Motor neuron (in vitro differentiated cells): ENCODE measurements around the gene CHID1. TPM values are rescaled to one million over a fixed set of nuclear protein-coding genes. Genes with fewer than 3 reads are reported as not detected.

ENCODE experiments used
- ATAC-seq, 8 experiments: fragments of 200-7000 bp; cut with Tn5 transposase; replicated peaks in 6 of 8; 2 replicates each; pipeline ENCODE4 v1.8.0; 2021; ENCODE audit warnings: mild to moderate bottlenecking in 8 of 8, moderate library complexity in 8 of 8
- H3K27ac ChIP-seq, 2 donors: fragments of 250-450 bp; sonication (Bioruptor Pico); 2 replicates each; pipeline ENCODE4 v1.9.0; 2021; ENCODE audit warnings: antibody characterized with exemption in 2 of 2, mild to moderate bottlenecking in 2 of 2, moderate library complexity in 1 of 2
- H3K4me1 ChIP-seq, 2 donors: fragments of 250-450 bp; sonication (Bioruptor Pico); replicated peaks in 1 of 2; 2 replicates each; pipeline ENCODE4 v1.6.1; 2021; ENCODE audit warnings: antibody characterized with exemption in 2 of 2, mild to moderate bottlenecking in 2 of 2, moderate library complexity in 1 of 2
- H3K4me3 ChIP-seq, 5 donors: fragments of 250-450 bp; sonication (Bioruptor Pico); 2 replicates each; pipeline ENCODE4 v1.9.0; 2021; ENCODE audit warnings: antibody characterized with exemption in 5 of 5, mild to moderate bottlenecking in 5 of 5, moderate library complexity in 4 of 5
- WGBS, 10 experiments: fragments of 450-650 bp; shearing (Covaris generic); methylation state at CpG; one replicate each; pipeline ENCODE4 v1.0.0; 2022; 5-methylcytosine and 5-hydroxymethylcytosine counted together
- in situ Hi-C, 9 experiments: fragments of 400-800 bp; cut with MboI; loops; one replicate each; pipeline ENCODE4 v1.15.0; 2021; ENCODE audit warnings: low sequenced_read_pairs in 9 of 9, low pct_unique_long_range_greater_than_20kb in 2 of 9; ENCODE audit not compliant: unreplicated experiment in 9 of 9
- total RNA-seq, 8 experiments: library from RNA; unstranded; fragments of 300-600 nt; gene quantifications; 2 replicates each; pipeline versions ENCODE4 v1.2.3 to v1.2.4, GENCODE V29; 2022

Gene CHID1
- total RNA-seq, 8 experiments from 2014 or later, result 48.5 to 96.3 (median 66.8) TPM

DNA sequence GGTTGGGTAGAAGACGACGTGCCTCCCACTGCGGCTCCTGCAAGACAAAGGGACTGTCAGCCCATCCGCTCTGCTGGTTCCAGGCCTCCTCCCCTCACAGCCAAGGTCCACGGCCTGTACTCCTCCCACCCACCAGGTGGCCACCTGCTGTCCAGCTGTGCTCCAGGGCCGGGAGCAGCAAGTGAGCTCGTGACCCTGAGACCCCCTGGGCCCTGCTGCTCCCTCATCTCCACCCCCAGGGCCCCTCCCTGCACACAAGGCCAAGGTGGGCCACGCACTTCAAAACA, 40.5 kb downstream of the CHID1 start:
- Histone ChIP-seq H3K27ac (peak overlapping the region; percentile 52 to 72), H3K4me3 (no peak overlapping the region), H3K4me1 (peaks cover 10% of the 10 kb centered on the region in 2 donors)
- ATAC-seq, result peak; percentile 3 to 70 (median 48)
- in situ Hi-C loops, result no loop called here
- WGBS, 10 experiments, result 60% methylated on average over 2 of the region's 8 CpGs; no CpG with 5 or more reads in 9 of the 10 experiments

DNA sequence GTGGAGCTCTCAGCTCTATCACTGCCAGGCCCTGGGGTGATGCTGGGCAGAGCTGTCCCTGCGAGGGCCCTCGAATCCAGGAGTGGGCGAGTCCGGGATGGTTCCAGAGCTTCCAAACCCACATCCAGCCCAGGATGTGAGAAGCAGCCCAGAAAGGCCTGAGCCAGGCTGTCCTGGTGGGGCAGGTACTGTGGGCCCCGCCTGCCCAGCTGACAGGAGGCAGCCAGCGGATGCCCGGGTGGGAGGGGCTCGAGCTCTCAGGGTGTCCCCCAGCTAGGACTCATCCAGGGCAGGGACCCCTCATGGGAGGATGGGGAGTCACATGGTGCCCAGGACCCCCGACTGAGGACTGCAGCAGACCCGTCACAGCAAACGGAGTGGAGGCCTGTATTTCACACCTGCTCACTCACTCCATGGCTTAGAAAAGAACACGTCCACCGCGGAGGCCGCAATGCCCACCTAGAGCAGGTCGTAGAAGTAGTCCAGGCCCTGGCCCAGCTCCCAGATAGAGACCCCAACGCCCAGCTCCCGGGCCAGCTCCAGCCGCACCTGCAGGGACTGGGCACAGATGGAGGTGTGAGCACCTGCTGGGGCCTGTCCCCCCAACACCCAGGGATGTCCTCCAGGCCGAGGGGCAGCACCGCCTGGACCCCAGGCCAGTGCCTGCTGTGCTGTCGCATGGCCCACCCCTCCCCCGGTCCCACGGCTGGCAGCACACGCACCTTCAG, 41.0 kb downstream of the CHID1 start:
- in situ Hi-C loops, result no loop called here
- H3K27ac ChIP-seq, result peak overlapping the region; percentile 52 to 72
- peaks cover 10% of the 10 kb centered on the region in 2 donors for H3K4me1 ChIP-seq
- WGBS, 10 experiments, result 60 to 100% (median 95%) methylated on average over 1 to 2 of the region's 25 CpGs; no CpG with 5 or more reads in 6 of the 10 experiments
- peak in 6 of 8 experiments; percentile 2 to 11 (median 8) for ATAC-seq
- H3K4me3 ChIP-seq, result no peak overlapping the region

- H3K4me1 ChIP-seq, result peaks cover 10 to 11% of the 10 kb centered on the region in 2 donors
- no peak overlapping the region for H3K4me3 ChIP-seq
- H3K27ac ChIP-seq, result no peak overlapping the region
- 100% methylated on average over 1 of the region's 12 CpGs; no CpG with 5 or more reads in 9 of the 10 experiments for WGBS, 10 experiments
- in situ Hi-C loops, result no loop called here
- ATAC-seq, result peak in 1 of 8 experiments; percentile 4
Measured at GRCh38 chr11:868802-869201, 41.8 kb downstream of the CHID1 start.

DNA sequence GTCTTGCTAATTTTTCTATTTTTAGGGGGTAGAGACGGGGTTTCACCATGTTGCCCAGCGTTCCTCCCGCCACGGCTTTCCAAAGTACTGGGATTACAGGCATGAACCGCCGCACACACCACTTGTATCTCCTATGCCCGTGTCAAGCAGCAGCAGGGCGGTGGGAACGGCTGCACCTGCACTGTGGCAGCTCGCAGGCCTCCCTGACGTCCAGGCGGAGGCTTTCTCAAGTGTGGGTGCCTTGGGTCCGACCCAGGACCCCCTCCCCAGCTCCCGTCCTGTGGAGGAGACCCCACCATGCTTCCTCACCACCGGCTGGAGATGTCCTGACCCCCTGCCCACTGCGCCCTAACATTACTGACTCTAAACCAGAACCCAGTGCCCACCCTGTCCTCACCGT, 42.2 kb downstream of the CHID1 start:
- no peak overlapping the region for H3K4me3 ChIP-seq
- WGBS, 10 experiments, result 50 to 100% methylated on average over 1 of the region's 17 CpGs; no CpG with 5 or more reads in 8 of the 10 experiments
- ATAC-seq, result no peak
- in situ Hi-C loops, result no loop called here
- H3K27ac ChIP-seq, result no peak overlapping the region
- H3K4me1 ChIP-seq, result peaks cover 13 to 15% of the 10 kb centered on the region in 2 donors

DNA sequence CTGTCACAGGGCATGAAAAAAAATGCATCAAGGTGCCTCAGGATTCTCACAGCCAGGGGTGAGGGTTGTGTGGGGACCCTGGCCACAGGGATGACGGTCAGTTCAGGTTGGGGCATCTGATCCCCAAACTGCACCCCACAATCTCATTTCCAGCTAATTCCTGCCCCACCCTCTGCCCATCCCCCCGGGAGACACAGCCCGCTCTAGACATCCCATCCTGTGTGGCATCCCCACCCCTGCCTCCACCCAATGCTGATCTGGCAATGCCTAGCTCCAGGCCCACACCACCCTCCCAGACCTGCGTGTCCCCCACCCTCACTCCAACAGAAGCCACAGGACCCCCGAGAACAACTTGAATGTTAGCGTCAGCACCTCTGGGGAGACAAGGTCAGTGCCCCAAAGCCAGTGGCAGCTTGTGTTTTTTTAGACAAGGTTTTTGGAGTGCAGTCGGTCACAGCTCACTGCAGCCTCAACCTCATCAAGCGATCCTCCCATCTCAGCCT, 42.7 kb downstream of the CHID1 start:
- no peak for ATAC-seq
- in situ Hi-C loops, result no loop called here
- no peak overlapping the region for H3K4me3 ChIP-seq
- H3K27ac ChIP-seq, result no peak overlapping the region
- peaks cover 18 to 20% of the 10 kb centered on the region in 2 donors for H3K4me1 ChIP-seq
- WGBS, 10 experiments, result 40 to 100% (median 100%) methylated on average over 1 to 2 of the region's 8 CpGs; no CpG with 5 or more reads in 7 of the 10 experiments

DNA sequence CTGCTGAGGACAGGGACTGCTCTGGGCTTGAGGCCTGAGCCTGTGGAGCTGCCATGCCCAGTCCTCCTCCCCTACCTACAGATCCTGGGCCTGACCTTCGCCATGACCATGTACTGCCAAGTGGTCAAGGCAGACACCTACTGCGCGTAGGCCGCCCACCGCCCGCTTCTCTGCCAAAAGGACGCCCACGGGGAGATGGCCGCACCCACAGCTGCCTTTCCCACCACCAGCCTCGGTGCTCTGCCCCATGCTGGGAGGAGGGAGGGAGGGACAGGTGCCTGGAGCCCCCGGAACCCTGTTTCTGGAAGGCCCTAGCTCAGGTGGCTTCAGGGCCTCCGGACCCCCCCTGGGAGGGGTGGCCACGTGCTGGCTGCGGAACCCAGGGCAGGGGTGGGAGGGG, 44.1 kb downstream of the CHID1 start:
- Histone ChIP-seq H3K27ac (no peak overlapping the region), H3K4me1 (peaks cover 32 to 34% of the 10 kb centered on the region in 2 donors), H3K4me3 (no peak overlapping the region)
- in situ Hi-C loops, result no loop called here
- no peak for ATAC-seq
- 80% methylated on average over 2 of the region's 14 CpGs; no CpG with 5 or more reads in 9 of the 10 experiments for WGBS, 10 experiments

- Histone ChIP-seq H3K4me1 (peaks cover 32 to 40% of the 10 kb centered on the region in 2 donors), H3K4me3 (no peak overlapping the region), H3K27ac (no peak overlapping the region)
- in situ Hi-C loops, result no loop called here
- no peak for ATAC-seq
- 60% methylated on average over 1 of the region's 41 CpGs; no CpG with 5 or more reads in 9 of the 10 experiments for WGBS, 10 experiments
Measured at GRCh38 chr11:865462-866430, 44.9 kb downstream of the CHID1 start.

DNA sequence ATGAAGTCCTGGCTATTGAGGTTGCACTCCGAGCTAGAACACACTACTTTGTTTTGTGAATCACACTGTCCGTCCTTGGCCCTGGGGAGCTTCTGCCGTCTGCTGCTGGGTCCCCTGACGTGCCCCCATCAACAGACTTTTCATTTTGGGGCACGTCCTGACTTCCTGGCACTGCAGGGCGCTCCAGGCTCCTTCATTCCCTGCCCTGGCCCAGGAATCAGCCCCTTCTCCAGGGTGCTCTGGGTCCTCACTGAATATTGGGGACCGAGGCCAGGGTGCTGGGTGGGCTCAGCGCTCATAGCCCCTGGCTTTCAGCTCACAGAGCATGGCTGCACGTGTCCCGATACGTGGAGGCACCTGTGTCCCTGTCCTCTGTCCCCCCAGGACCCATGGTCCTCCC, 45.7 kb downstream of the CHID1 start:
- no peak overlapping the region for H3K4me3 ChIP-seq
- H3K4me1 ChIP-seq, result peaks cover 31 to 42% of the 10 kb centered on the region in 2 donors
- in situ Hi-C loops, result no loop called here
- 90% methylated on average over 2 of the region's 11 CpGs; no CpG with 5 or more reads in 9 of the 10 experiments for WGBS, 10 experiments
- no peak for ATAC-seq
- H3K27ac ChIP-seq, result no peak overlapping the region

GRCh38 chr11:863910-864827, 46.4 kb downstream of the CHID1 start:
- in situ Hi-C loops, result no loop called here
- ATAC-seq, result no peak
- WGBS, 10 experiments, result 98 to 100% (median 100%) methylated on average over 1 to 10 of the region's 31 CpGs; no CpG with 5 or more reads in 7 of the 10 experiments
- H3K4me3 ChIP-seq, result no peak overlapping the region
- peaks cover 32 to 41% of the 10 kb centered on the region in 2 donors for H3K4me1 ChIP-seq
- peak overlapping the region; percentile 86 to 94 for H3K27ac ChIP-seq

DNA sequence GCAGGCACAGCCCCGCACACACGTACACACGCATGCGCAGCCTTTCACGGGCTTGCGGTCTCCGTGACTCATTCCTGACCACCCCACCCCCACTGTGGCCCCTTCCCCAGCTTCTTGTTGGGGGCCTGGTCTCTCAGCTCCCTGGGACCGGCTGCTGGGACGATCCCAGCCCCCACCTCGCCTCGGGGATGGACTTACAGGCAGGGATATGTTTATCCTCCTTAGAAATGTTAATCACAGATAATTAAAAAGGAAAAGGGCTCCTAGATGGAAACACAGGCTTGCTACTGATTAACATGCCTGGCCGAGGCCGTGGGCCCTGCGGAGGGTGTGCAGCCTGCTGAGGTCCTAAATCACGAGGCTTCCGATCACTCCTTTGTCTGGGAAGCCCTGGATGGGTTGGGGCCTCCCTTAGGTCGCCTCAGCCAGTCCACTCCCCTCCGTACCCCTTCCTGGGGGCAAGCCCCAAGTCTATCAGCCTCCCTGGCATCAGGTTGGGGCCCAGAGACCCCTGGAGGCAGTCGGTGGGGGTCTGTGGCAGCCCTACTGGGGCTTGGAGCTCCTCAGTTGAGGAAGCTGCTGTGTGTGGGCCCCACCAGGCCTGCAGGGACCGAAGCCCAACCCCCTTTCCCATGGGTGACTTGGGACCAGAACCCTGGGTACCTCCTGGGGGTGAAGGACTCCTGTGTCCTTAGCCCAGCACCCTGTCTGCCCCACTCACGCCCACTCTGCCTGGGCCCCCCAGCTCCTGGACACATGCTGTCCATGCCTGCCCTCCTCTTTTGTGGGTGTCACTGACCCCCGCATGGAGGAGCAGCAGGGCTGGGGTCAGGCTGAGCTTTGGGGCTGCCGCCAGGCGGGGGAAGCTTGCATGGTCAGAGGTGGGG, 47.3 kb downstream of the CHID1 start:
- ATAC-seq, result peak in 6 of 8 experiments; percentile 0 to 80 (median 78)
- peaks cover 32 to 41% of the 10 kb centered on the region in 2 donors for H3K4me1 ChIP-seq
- H3K4me3 ChIP-seq, result peak overlapping the region in 1 of 5 donors; percentile 24
- WGBS, 10 experiments, result 22 to 27% methylated on average over 7 of the region's 24 CpGs; no CpG with 5 or more reads in 8 of the 10 experiments
- in situ Hi-C loops, result no loop called here
- H3K27ac ChIP-seq, result peak overlapping the region; percentile 86 to 94

- WGBS, 10 experiments, result no CpG with 5 or more reads among the region's 12 CpGs
- Histone ChIP-seq H3K4me1 (peaks cover 34 to 41% of the 10 kb centered on the region in 2 donors), H3K4me3 (peak overlapping the region in 2 of 5 donors; percentile 1 to 24), H3K27ac (peak overlapping the region; percentile 86 to 94)
- in situ Hi-C loops, result no loop called here
- ATAC-seq, result no peak
Measured at GRCh38 chr11:862696-863022, 48.0 kb downstream of the CHID1 start.
